Astrocyte (in vitro differentiated cells and primary cell): ENCODE measurements around the gene ENTPD3. TPM values are rescaled to one million over a fixed set of nuclear protein-coding genes. Genes with fewer than 3 reads are reported as not detected.

Source experiments
- DNase-seq: peaks from one replicate; pipeline ENCODE4 v3.0.0-alpha.2; 2010; ENCODE audit warnings: low read depth
- FAIRE-seq: peaks from 2 replicates; lab custom pipeline; 2011; peaks lifted over from hg19 to GRCh38; lab: Jason Lieb, UNC
- H2AFZ ChIP-seq: 2 replicates; pipeline ENCODE4 v1.6.0; 2012; ENCODE audit warnings: low read depth, low read length, inconsistent platforms
- H3K27ac ChIP-seq: 2 replicates; pipeline ENCODE4 v1.5.1; 2011; ENCODE audit warnings: low read depth, low read length, inconsistent platforms
- H3K27me3 ChIP-seq: 2 replicates; pipeline ENCODE4 v1.6.0; 2011; ENCODE audit warnings: low read length, inconsistent platforms; ENCODE audit not compliant: insufficient read depth
- H3K36me3 ChIP-seq: 2 replicates; pipeline ENCODE4 v1.5.1; 2011; ENCODE audit warnings: low read length, inconsistent platforms; ENCODE audit not compliant: insufficient read depth
- H3K4me1 ChIP-seq: 2 replicates; pipeline ENCODE4 v1.5.1; 2011; ENCODE audit warnings: low read length, inconsistent platforms; ENCODE audit not compliant: insufficient read depth
- H3K4me2 ChIP-seq: 2 replicates; pipeline ENCODE4 v1.6.0; 2012; ENCODE audit warnings: low read length, inconsistent platforms
- H3K4me3 ChIP-seq: 2 replicates; pipeline ENCODE4 v1.5.1; 2011; ENCODE audit warnings: low read depth, mild to moderate bottlenecking, low read length, inconsistent platforms; ENCODE audit not compliant: insufficient read depth
- H3K79me2 ChIP-seq: 2 replicates; pipeline ENCODE4 v1.6.0; 2012; ENCODE audit warnings: mild to moderate bottlenecking, low read length, inconsistent platforms; ENCODE audit not compliant: insufficient read depth
- H3K9ac ChIP-seq: 2 replicates; pipeline ENCODE4 v1.6.0; 2012; ENCODE audit warnings: mild to moderate bottlenecking, low read length, inconsistent platforms
- H3K9me3 ChIP-seq: 2 replicates; pipeline ENCODE4 v1.5.1; 2012; ENCODE audit warnings: low read depth, mild to moderate bottlenecking, low read length, inconsistent platforms; ENCODE audit not compliant: insufficient read depth
- H4K20me1 ChIP-seq: 2 replicates; pipeline ENCODE4 v1.6.0; 2012; ENCODE audit warnings: low read length, inconsistent platforms; ENCODE audit not compliant: insufficient read depth
- H3K27ac Mint-ChIP-seq: one replicate; pipeline ENCODE4 v1.8.0; 2021; ENCODE audit warnings: mild to moderate bottlenecking, mixed read lengths; ENCODE audit not compliant: unreplicated experiment
- H3K27me3 Mint-ChIP-seq: one replicate; pipeline ENCODE4 v1.8.0; 2021; ENCODE audit warnings: low read depth, mixed read lengths; ENCODE audit not compliant: unreplicated experiment
- H3K36me3 Mint-ChIP-seq: one replicate; pipeline ENCODE4 v1.8.0; 2021; ENCODE audit warnings: low read depth, mixed read lengths; ENCODE audit not compliant: unreplicated experiment
- H3K4me1 Mint-ChIP-seq: one replicate; pipeline ENCODE4 v1.8.0; 2021; ENCODE audit warnings: low read depth, mixed read lengths; ENCODE audit not compliant: unreplicated experiment
- H3K4me3 Mint-ChIP-seq: one replicate; pipeline ENCODE4 v1.8.0; 2021; ENCODE audit warnings: mild to moderate bottlenecking, moderate library complexity, mixed read lengths; ENCODE audit not compliant: unreplicated experiment
- H3K9me3 Mint-ChIP-seq: one replicate; pipeline ENCODE4 v1.8.0; 2021; ENCODE audit warnings: mild to moderate bottlenecking, mixed read lengths; ENCODE audit not compliant: unreplicated experiment
- CTCF ChIP-seq: IDR thresholded peaks from 2 replicates; pipeline ENCODE4 v1.5.1; 2011; ENCODE audit warnings: low read depth, mild to moderate bottlenecking, inconsistent platforms, low read length, moderate library complexity; ENCODE audit not compliant: insufficient read depth
- EZH2 ChIP-seq: IDR thresholded peaks from 2 replicates; pipeline ENCODE4 v1.6.1; 2012; ENCODE audit warnings: mild to moderate bottlenecking, low read length, inconsistent platforms; ENCODE audit not compliant: insufficient read depth
- total RNA-seq: library from RNA; stranded (reverse); gene quantifications from 2 replicates; pipeline ENCODE4 v1.2.1, GENCODE V29; 2021

Gene ENTPD3
- total RNA-seq, 1 donor from 2014 or later, result 0.75 TPM

DNA sequence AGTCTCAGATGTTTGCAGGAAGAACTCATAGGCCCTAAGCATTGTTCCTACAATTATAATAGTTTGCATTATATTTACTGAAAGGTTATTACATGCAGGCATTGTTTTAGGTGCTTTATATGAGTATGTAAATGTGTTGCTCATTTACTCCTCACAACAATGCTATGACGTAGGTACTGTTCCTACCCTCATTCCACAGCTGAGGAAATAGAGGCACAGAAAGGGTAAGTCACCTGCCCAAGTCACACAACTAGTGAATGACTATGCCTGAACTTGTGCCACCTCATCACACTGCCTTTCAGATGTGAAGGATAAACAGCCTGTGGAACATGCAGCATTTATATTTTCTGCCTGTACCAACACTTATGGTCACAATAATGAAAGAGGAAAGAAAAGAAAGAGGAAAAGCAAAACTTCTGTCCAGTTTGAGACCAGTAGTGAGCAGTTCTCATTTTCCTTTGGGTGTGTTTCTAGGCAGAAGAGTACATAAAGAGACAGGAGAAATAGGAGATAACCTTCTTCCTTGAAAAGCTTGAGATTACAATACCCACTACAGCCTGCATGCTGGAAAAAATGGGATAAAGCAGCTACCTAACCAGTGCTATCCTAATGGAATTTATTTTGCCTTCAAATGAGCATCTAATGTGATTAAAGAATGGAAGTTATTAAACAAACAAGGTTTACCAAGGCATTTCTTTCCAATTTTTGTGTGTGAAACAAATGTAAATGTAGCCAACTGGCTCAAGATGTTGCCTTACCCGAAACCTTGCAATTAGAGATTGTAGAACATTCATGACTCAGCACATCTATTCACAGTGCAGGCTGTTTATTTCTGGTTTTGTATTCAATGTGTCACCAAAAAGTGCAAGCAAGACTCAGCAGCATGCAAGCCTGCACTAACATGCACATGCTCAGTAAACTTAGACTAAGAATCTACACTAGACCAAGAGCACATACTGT is 20.5 kb upstream of the ENTPD3 start:
- Histone ChIP-seq H3K4me2 (no peak overlapping the region), H3K4me1 (no peaks in the 10 kb centered on the region), H3K4me3 (no peak overlapping the region), H2AFZ (no peak overlapping the region), H3K27ac (no peak overlapping the region), H3K9ac (no peak overlapping the region), H3K9me3 (no peaks in the 10 kb centered on the region), H3K36me3 (no peaks in the 10 kb centered on the region), H3K79me2 (no peaks in the 10 kb centered on the region), H4K20me1 (no peaks in the 10 kb centered on the region), H3K27me3 (no peaks in the 10 kb centered on the region)
- Mint-ChIP-seq H3K27me3 (peaks cover 3% of the 10 kb centered on the region), H3K4me3 (no peak overlapping the region), H3K4me1 (peaks cover 4% of the 10 kb centered on the region), H3K36me3 (no peaks in the 10 kb centered on the region), H3K27ac (no peak overlapping the region), H3K9me3 (no peaks in the 10 kb centered on the region)
- FAIRE-seq, result no peak
- TF ChIP-seq CTCF, result no peak
- no peak for TF ChIP-seq EZH2
- DNase-seq, result no peak

- Histone ChIP-seq H2AFZ (no peak overlapping the region), H3K79me2 (no peaks in the 10 kb centered on the region), H3K36me3 (no peaks in the 10 kb centered on the region), H3K4me3 (no peak overlapping the region), H3K27me3 (no peaks in the 10 kb centered on the region), H3K9ac (no peak overlapping the region), H4K20me1 (no peaks in the 10 kb centered on the region), H3K4me2 (no peak overlapping the region), H3K4me1 (no peaks in the 10 kb centered on the region), H3K27ac (no peak overlapping the region), H3K9me3 (no peaks in the 10 kb centered on the region)
- FAIRE-seq (no peak), DNase-seq (no peak)
- peaks cover 4% of the 10 kb centered on the region for H3K4me1 Mint-ChIP-seq
- H3K4me3 Mint-ChIP-seq, result no peak overlapping the region
- TF ChIP-seq CTCF (no peak), EZH2 (no peak)
- H3K27ac Mint-ChIP-seq, result no peak overlapping the region
- H3K36me3 Mint-ChIP-seq, result no peaks in the 10 kb centered on the region
- H3K27me3 Mint-ChIP-seq, result peaks cover 3% of the 10 kb centered on the region
- H3K9me3 Mint-ChIP-seq, result no peaks in the 10 kb centered on the region
Observed at GRCh38 chr3:40369716-40370115, 17.3 kb upstream of the ENTPD3 start.

GRCh38 chr3:40377822-40378221 is 9.2 kb upstream of the ENTPD3 start:
- no peak for FAIRE-seq
- Histone ChIP-seq H3K9me3 (no peaks in the 10 kb centered on the region), H3K4me2 (no peak overlapping the region), H3K9ac (no peak overlapping the region), H3K36me3 (no peaks in the 10 kb centered on the region), H3K79me2 (no peaks in the 10 kb centered on the region), H3K27ac (no peak overlapping the region), H3K4me1 (no peaks in the 10 kb centered on the region), H4K20me1 (no peaks in the 10 kb centered on the region), H3K4me3 (no peak overlapping the region), H3K27me3 (no peaks in the 10 kb centered on the region), H2AFZ (no peak overlapping the region)
- Mint-ChIP-seq H3K4me3 (no peak overlapping the region), H3K27ac (no peak overlapping the region), H3K4me1 (peaks cover 7% of the 10 kb centered on the region), H3K36me3 (no peaks in the 10 kb centered on the region), H3K9me3 (no peaks in the 10 kb centered on the region), H3K27me3 (no peaks in the 10 kb centered on the region)
- TF ChIP-seq CTCF (no peak), EZH2 (no peak)
- no peak for DNase-seq
